GM19372 (cell line): Measurements from ENCODE around the gene SC5D.

Experiments used
- ATAC-seq: cut with Tn5 transposase; IDR thresholded peaks from one replicate; pipeline ENCODE4 v1.9.1; 2021; ENCODE audit warnings: mild to moderate bottlenecking, low read depth, moderate library complexity; ENCODE audit not compliant: unreplicated experiment

SC5D gene

GRCh38 chr11:121291896-121292494, 576 bp upstream of the SC5D start:
- ATAC-seq = peak; percentile 23

- no peak for ATAC-seq
Measured at GRCh38 chr11:121293288-121293594, 670 bp downstream of the SC5D start.

GRCh38 chr11:121295246-121296029, 2.9 kb downstream of the SC5D start:
- ATAC-seq = no peak

GRCh38 chr11:121297872-121298271, 5.3 kb downstream of the SC5D start:
- ATAC-seq = no peak

- ATAC-seq = no peak
Measured at GRCh38 chr11:121298774-121299173, 6.2 kb downstream of the SC5D start.

GRCh38 chr11:121299417-121299816, 6.8 kb downstream of the SC5D start:
- no peak for ATAC-seq

GRCh38 chr11:121300313-121300971, 7.9 kb downstream of the SC5D start:
- ATAC-seq = no peak

- no peak for ATAC-seq
Measured at GRCh38 chr11:121300972-121301699, 8.6 kb downstream of the SC5D start.

GRCh38 chr11:121304759-121305158, 12.2 kb downstream of the SC5D start:
- ATAC-seq = no peak

- no peak for ATAC-seq
Measured at GRCh38 chr11:121308816-121309215, 16.2 kb downstream of the SC5D start.

- ATAC-seq = peak; percentile 80
Measured at GRCh38 chr11:121309688-121310087, 17.1 kb downstream of the SC5D start.

- no peak for ATAC-seq
Measured at GRCh38 chr11:121310908-121311307, 18.3 kb downstream of the SC5D start.

- ATAC-seq = no peak
Measured at GRCh38 chr11:121311373-121311772, 18.8 kb downstream of the SC5D start.

- ATAC-seq = no peak
Measured at GRCh38 chr11:121312483-121312882, 19.9 kb downstream of the SC5D start.

GRCh38 chr11:121318848-121319834, 26.6 kb downstream of the SC5D start:
- no peak for ATAC-seq

GRCh38 chr11:121321614-121322243, 29.2 kb downstream of the SC5D start:
- ATAC-seq = peak; percentile 74

- no peak for ATAC-seq
Measured at GRCh38 chr11:121323046-121323607, 30.6 kb downstream of the SC5D start.

GRCh38 chr11:121326230-121326629, 33.7 kb downstream of the SC5D start:
- no peak for ATAC-seq

GRCh38 chr11:121327553-121327952, 35.0 kb downstream of the SC5D start:
- ATAC-seq = no peak
